HG03139 (cell line): ENCODE data around the gene PPP1R9B.

ENCODE experiments used
- ATAC-seq: cut with Tn5 transposase; IDR thresholded peaks from one replicate; pipeline ENCODE4 v1.9.1; 2021; ENCODE audit not compliant: unreplicated experiment

PPP1R9B gene

DNA sequence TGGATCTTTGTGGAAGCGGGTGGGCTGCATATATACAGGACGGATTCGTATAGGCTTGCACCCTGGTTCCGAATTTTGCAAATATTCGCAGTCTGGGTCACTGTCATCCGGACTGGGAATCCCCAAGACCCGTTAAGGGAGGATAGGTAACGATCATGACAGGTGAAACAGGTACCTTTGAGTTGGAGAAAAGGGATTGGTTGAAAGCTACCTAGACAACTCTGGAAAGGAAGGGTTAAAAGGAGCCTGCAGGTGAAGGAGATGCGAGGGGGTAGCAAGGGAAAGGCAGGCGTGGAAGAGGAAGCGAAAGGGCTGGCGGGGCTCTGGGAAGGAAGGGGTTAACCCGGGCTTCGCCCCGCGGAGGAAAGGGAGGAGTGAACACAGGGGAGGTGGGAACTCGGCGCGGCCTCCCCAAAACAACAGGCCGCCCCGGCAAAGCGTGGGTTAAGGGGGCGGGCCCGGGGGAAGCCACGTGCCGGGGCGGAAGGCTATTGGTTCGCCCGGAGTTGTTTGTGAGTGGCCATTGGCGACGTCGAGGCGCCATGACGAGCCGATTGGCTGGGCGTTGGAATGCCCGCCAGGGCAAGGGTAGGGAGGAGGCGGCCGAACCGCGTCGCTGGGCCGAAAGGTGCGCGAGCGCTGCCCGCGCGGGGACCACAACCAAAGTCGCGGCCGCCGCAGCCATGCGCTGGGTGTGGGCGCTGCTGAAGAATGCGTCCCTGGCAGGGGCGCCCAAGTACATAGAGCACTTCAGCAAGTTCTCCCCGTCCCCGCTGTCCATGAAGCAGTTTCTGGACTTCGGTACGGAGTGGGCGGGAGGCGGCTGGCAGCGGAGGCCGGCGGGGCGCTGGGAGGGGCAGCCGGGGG, 55.5 kb downstream of the PPP1R9B start, which contains the start of gene PDK2:
Gene PDK2, plus strand, starts transcription at position 599 of the 867 bp plus-strand sequence. Its CDS starts 85 bp downstream, at position 684.
- peak; percentile 80 for ATAC-seq

DNA sequence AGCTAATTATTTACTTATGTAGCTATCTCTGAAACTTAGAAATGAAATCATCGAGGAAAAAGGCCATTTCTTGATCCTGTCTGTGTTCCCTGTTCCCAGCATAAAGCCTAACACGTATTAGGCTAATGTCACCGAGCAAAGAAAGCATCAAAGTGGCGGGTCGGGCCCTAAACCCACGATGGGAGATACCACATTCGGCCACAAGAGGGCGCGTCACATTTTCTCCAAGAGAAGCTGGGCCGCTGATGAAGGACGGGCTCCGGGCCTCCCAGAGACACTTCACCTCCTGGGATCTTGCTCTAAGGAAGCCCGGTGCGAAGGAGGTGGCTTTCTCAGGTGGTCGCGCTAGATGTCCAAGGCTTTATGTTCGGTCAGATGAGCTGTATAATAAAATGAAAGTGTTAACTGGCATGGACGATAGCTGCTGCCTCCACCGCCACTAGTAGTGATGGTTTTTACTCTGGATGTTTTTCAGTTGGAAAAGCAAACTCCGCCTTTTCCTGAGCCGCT, 56.2 kb downstream of the PPP1R9B start:
- ATAC-seq = no peak

DNA sequence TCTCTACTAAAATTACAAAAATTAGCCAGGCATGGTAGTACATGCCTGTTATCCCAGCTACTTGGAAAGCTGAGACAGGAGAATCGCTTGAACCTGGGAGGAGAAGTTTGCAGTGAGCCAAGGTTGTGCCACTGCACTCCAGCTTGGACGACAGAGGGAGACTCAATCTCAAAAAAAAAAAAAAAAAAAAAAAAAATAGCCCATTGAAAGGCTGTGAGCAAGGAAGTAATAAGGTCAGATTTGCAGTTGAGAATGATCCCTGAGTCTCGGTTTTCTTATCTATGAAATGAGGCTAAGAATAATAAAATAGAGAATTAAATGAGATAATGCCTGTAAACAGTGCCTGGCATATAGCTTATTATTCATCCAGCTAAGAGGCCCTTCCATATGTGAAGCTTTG, 56.7 kb downstream of the PPP1R9B start:
- no peak for ATAC-seq

DNA sequence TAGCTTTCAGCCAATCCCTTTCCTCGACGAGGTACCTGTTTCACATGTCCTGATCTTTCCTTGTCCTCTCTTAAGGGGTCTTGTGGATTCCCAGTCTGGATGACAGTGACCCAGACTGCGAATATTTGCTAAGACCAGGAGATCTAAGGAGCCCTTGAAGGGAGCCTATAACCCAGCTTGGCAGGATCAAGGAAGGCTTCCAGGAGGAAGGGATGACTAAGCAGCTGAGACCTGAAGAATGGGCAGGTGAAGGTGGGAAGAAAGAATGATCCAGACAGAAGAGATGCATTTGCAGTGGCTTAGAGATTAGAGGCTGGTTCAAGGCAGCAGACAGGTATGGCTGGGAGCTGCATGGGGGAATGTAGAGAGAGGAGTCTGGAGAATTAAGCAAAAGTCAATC, 57.2 kb downstream of the PPP1R9B start:
- no peak for ATAC-seq

DNA sequence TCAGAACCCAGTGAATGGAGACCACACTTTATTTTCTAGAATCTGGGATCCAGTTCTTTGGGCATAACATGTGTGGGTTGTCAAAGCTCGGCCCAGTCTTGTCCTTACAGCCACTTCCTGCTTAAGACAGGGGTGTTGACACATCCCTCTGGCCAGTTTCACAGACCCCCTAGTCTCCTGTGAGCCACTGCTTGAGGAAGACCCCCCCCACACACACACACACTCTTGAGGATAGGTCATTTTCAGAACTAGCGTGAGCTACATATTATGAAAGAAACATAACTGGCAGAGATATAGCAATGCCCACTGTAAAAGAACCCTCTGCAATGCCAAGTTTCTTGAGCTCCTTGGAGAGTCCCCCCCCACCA, 58.6 kb downstream of the PPP1R9B start:
- ATAC-seq = no peak

DNA sequence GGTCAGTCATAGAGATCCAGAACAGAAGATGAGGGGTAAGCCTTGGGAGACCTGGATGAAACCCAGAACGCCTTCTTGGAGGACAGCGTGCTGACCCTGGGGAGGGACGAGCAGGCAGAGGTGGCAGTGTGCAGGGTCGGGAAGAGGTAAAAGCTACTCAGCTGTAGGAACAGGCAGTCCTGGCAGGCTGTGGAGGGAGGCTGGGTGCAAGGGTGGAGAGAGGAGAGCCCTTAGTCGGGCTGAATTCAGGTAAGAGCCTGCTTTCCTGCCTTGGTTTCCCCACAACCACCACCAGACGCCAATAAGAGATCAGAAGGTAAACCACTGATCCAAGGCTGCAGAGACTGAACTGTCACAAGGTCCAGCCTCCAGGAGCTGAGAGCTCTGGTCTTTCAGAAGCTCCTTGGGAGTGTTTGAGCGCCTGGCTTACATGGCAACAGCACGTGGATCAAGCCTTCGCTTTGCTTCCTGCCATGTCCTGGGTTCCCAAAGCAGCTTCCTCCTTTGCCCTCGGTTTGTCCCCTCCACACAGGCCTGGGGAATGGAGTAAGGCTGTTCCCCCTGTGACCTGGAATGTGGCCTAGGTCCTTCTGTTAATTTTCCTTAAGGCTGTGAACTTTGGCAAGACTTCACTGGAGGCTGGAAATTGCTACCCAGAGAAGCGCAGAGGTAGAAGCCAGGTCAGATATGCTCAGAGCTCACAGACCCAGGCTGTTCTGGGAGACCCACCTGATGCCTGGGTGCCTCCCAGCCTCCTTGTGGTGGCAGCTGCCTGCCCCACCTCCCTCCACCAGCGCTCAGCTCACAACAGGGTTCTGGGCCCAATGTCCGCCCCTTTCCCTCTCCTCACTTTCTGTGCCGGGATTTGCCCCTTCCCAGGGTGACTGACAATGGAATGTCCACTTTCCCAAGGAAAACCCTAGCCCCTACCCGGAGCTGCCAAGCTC, 59.2 kb downstream of the PPP1R9B start:
- no peak for ATAC-seq

DNA sequence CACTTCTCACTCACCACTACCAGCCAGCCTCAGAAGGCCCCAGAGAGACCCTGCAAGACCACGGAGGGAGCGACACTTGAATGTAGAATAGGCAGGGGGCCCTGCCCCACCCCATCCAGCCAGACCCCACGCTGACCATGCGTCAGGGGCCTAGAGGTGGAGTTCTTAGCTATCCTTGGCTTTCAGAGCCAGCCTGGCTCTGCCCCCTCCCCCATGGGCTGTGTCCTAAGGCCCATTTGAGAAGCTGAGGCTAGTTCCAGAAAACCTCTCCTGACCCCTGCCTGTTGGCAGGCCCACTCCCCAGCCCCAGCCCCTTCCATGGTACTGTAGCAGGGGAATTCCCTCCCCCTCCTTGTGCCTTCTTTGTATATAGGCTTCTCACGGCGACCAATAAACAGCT, 60.4 kb downstream of the PPP1R9B start:
- no peak for ATAC-seq

DNA sequence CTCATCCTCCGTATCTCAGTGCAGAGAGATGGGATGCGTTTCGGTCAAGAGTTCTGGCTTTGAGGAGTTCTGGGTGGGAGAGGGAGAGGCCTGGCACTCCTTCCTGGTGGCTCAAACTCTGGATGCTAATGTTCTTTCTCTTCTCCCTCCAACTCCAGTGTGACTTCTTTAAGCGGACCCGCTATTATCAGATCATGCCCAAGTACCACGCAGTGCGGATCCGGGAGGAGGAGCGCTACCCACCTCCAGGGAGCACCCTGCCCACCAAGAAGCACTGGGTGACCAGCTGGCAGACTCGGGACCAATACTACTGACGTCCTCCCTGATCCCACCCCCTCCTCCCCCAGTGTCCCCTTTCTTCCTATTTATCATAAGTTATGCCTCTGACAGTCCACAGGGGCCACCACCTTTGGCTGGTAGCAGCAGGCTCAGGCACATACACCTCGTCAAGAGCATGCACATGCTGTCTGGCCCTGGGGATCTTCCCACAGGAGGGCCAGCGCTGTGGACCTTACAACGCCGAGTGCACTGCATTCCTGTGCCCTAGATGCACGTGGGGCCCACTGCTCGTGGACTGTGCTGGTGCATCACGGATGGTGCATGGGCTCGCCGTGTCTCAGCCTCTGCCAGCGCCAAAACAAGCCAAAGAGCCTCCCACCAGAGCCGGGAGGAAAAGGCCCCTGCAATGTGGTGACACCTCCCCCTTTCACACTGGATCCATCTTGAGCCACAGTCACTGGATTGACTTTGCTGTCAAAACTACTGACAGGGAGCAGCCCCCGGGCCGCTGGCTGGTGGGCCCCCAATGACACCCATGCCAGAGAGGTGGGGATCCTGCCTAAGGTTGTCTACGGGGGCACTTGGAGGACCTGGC, 61.3 kb downstream of the PPP1R9B start:
- no peak for ATAC-seq

DNA sequence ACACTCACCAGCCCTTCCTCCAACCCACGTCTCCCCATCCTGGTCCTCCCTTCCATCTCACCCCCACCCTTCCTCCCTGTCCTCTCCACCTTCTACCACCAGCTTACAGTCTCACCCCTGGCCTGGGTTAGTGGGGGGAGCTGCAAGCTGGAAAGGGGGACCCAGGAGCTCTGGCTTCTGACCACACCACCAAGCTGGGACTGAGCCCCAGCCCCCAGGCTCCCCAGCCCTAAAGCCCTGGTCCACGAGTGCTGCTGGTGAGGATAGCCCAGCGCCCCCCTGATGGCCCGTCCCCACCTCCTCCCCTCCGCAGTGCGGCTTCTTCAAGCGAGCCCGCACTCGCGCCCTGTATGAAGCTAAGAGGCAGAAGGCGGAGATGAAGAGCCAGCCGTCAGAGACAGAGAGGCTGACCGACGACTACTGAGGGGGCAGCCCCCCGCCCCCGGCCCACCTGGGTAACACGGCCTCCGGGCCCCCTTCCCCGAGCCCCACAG, 62.5 kb downstream of the PPP1R9B start:
- ATAC-seq = no peak

DNA sequence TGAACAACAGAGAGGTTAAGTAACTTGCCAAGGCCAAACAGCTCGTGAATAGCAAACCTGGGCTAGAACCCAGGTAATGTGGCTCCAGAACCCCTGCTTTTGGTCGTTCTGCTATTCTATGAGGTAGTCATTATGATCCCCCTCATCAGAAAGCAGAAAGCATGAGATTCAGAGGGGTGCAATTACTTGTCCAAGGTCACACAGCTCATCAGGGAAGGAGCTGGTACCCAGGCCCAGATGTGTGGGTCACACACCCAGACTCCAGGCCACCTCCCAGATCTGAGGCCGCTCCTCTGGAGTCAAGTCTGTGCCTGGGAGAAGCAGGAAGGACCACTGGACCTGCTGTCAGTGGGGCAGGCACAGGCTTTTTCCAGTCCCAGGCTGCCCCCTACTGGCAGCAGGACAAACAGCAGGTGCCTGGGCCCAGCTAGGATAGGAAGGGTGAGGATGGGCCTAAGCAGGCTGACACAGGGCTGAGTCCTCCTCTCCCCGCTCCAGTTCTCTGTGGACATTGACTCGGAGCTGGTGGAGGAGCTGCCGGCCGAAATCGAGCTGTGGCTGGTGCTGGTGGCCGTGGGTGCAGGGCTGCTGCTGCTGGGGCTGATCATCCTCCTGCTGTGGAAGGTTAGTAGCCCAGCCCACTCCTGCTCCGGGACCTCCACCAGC, 63.1 kb downstream of the PPP1R9B start:
- no peak for ATAC-seq
